Uterus (tissue), 2 donors: Measurements from ENCODE around the gene DYDC2.

Experiments used
- POLR2A ChIP-seq, 2 donors: fragments of 450-650 bp; IDR thresholded peaks; one replicate each; pipeline ENCODE4 v1.6.1; 2016; ENCODE audit warnings: antibody characterized with exemption in 2 of 2, mild to moderate bottlenecking in 1 of 2, moderate library complexity in 1 of 2
- TF ChIP-seq, protein P1 (sequence below), 4 experiments: fragments of 200-600 bp in 2 of 4; fragments of 450-650 bp in 2 of 4; sonication (generic) in 2 of 4; IDR thresholded peaks; one replicate each; pipeline ENCODE4 v1.5.1; 2016 to 2019; ENCODE audit warnings: antibody characterized with exemption in 4 of 4, mild to moderate bottlenecking in 2 of 4, moderate library complexity in 1 of 4

DNA sequence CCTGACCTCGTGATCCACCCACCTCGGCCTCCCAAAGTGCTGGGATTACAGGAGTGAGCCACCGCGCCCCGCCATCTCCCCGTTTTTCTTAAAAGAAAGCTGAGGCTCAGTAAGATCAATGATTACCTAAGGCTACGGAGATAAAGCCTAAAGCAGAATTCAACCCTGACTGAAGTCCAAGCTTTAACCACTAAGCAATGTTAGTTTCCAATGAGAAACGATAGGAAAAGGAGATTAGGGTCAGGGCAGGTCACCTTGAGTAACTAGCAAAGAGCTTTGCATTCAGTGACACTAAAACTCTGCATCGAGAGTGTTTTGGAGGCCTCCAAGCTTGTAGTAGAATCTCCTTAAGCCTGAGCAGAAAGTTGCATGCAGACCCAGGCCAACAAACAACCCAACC lies 34.2 kb downstream of the DYDC2 start:
- TF ChIP-seq, protein P1, sequence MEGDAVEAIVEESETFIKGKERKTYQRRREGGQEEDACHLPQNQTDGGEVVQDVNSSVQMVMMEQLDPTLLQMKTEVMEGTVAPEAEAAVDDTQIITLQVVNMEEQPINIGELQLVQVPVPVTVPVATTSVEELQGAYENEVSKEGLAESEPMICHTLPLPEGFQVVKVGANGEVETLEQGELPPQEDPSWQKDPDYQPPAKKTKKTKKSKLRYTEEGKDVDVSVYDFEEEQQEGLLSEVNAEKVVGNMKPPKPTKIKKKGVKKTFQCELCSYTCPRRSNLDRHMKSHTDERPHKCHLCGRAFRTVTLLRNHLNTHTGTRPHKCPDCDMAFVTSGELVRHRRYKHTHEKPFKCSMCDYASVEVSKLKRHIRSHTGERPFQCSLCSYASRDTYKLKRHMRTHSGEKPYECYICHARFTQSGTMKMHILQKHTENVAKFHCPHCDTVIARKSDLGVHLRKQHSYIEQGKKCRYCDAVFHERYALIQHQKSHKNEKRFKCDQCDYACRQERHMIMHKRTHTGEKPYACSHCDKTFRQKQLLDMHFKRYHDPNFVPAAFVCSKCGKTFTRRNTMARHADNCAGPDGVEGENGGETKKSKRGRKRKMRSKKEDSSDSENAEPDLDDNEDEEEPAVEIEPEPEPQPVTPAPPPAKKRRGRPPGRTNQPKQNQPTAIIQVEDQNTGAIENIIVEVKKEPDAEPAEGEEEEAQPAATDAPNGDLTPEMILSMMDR (IDR thresholded peaks at IDR 0.05), result no peak
- no peak for TF ChIP-seq POLR2A (IDR thresholded peaks at IDR 0.05)
